NOMO-1 treated with dmso at 0.1 percent for 144 hours (cell line): Measurements from ENCODE around the gene TROAP.
"Not testable (repeated sequence)": the region's sequence is repeated elsewhere in the genome, so short reads cannot be mapped to it uniquely, and the experiment has no call there.

Experiments
- DNase-seq: peaks from one replicate; lab custom pipeline; 2025; ENCODE audit not compliant: unreplicated experiment; lab: John Stamatoyannopoulos, UW

The TROAP gene

DNA sequence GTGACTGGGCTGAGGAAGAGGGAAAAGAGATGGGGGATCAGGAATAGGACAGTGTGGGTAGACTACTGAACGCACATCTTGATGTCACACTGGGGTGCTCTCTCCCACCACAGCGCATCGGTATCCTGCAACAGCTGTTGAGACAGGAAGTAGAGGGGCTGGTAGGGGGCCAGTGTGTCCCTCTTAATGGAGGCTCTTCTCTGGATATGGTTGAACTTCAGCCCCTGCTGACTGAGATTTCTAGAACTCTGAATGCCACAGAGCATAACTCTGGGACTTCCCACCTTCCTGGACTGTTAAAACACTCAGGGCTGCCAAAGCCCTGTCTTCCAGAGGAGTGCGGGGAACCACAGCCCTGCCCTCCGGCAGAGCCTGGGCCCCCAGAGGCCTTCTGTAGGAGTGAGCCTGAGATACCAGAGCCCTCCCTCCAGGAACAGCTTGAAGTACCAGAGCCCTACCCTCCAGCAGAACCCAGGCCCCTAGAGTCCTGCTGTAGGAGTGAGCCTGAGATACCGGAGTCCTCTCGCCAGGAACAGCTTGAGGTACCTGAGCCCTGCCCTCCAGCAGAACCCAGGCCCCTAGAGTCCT lies 7.1 kb downstream of the TROAP start:
- no peak for DNase-seq

DNA sequence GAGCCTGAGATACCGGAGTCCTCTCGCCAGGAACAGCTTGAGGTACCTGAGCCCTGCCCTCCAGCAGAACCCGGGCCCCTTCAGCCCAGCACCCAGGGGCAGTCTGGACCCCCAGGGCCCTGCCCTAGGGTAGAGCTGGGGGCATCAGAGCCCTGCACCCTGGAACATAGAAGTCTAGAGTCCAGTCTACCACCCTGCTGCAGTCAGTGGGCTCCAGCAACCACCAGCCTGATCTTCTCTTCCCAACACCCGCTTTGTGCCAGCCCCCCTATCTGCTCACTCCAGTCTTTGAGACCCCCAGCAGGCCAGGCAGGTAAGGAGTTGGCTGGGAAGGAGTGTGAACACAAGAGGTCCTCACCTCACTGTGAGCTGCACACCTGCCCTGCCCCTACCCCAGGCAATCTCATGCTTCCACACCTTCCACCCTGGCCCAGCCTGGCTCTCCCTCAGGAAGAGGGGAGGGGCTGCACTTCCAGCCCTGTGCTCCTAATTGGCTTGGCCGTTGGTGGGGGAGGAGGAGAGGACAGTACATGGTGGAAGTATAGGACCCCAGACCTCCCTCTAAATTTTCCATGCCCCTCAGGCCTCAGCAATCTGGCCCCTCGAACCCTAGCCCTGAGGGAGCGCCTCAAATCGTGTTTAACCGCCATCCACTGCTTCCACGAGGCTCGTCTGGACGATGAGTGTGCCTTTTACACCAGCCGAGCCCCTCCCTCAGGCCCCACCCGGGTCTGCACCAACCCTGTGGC lies 7.8 kb downstream of the TROAP start:
- DNase-seq, result no peak

DNA sequence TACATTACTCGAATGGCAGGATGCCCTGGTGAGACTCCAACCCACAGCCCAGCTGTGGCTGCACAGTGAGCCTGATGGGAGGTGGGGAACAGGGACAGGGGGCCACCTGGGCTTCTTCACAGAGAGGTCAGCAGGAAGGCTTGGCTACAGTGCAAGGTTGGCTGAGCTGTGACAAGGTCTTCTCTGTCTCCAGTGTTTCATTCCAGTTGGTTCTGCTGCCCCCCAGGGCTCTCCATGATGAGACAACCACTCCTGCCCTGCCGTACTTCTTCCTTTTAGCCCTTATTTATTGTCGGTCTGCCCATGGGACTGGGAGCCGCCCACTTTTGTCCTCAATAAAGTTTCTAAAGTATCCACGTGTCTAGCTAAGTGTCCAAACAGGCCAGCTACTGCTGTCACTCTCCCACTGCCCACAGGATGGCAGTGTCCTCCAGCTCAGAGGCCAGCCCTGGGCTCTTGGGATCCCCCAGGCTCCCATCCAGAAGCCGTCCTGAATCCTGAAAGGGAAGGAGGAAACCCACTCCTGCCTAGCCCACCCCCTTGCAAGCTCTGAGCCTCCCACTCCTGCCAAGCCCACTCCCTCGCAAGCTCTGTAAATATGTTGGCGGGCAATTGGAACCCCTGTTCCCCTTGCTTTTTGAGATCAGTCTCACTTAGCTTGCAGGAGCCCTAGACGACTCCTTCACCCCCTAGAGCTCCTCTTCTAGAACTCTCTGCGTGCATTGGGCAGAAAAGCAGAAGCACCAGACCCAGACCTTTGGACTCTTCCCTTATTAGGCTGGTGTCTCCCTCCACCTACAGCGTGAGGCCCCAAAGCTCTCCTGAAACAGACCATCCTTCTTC lies 8.5 kb downstream of the TROAP start:
- peak; percentile 91 for DNase-seq

DNA sequence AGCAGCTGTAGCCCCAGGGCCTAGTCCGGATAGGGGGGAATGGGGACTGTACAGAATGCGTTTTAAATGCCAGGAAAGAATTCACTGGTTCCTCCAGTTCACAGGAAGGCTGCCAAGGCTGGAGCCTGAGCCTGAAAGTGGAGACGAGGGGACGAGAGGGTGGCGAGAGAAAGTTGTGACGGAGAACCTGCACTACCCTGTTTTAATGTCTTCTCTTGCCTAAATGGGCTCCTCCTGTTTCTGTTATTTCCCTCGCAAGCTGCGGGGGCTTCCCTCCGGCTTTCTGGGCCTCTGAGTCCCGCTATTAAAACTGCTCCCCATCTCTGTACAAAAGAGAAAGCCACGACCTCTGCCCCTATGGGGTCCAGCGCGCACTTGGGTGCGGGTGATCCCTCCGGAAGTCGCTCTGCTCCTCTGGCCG lies 9.4 kb downstream of the TROAP start:
- DNase-seq, result no peak

DNA sequence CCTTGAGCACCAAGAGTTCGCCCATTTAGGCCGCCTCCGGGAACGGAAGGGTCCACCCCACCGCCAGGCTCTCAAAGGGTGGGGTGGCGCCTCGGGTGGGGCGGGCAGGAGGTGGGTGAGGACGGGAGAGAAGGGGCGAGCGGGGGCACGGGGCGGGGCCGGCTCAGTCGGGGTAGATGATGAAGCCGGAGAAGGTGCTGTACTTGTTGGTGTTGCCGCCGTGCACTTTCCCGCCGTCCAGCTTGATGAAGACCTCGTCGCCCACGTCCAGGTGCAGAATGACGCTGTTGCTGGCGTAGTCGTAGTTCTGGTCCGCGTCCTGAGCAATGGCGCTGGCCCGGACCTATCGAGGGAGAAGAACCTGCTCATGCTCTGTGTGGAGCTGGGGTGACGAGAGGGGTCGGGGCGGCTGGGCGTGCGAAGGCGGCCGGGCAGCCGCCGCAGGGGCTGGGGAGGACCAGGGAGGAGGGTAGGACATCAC lies 9.9 kb downstream of the TROAP start:
- no peak for DNase-seq

DNA sequence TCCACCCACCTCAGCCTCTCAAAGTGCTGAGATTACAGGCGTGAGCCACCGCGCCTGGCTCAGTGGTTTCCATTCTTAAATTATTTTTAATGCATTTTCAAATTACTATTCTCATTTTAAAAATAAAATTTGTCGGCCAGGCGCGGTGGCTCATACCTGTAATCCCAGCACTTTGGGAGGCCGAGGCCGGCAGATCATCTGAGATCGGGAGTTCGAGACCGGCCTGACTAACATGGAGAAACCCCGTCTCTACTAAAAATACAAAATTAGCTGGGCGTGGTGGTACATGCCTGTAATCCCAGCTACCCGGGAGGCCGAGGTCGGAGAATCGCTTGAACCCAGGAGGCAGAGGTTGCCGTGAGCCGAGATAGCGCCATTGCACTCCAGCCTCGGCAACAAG lies 10.7 kb downstream of the TROAP start:
- DNase-seq, result not testable (repeated sequence)

DNA sequence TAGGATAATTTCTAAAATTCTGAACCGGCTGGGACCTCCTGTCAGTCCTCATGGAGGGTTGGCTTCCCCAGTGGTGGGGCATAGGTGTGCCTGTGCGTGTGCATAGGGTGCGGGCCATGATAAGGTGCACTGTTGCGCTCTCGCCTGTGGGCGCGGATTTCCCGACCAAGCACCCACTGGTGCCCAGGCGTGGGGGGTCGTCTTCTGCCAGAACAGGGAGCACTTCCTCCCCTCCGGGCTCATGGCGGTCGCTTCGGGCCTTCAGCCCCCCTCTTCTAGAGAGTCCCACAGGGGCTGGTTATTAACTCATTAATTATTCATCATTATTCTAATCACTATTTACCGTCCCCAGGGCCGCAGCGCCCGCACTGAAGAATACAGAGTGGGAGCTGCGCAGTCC lies 11.2 kb downstream of the TROAP start:
- no peak for DNase-seq

DNA sequence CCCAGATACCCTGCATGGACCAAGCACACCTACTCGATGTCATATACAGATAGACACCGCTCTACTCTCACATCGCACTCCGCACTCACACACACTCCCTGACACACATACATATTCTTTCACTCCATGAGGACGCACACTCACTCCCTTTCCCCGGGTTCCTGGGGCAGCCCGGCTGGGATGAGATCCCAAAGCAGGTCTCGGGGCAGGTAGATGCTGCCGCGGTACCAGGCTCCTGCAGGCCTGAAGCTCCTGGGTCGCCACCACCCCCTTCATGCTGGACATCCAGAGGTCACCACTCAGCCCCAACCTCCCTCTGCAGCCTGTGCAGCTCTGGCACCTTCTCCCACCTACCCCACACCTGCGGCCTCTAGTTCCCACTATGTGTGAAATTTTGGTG lies 11.6 kb downstream of the TROAP start:
- DNase-seq, result no peak

DNA sequence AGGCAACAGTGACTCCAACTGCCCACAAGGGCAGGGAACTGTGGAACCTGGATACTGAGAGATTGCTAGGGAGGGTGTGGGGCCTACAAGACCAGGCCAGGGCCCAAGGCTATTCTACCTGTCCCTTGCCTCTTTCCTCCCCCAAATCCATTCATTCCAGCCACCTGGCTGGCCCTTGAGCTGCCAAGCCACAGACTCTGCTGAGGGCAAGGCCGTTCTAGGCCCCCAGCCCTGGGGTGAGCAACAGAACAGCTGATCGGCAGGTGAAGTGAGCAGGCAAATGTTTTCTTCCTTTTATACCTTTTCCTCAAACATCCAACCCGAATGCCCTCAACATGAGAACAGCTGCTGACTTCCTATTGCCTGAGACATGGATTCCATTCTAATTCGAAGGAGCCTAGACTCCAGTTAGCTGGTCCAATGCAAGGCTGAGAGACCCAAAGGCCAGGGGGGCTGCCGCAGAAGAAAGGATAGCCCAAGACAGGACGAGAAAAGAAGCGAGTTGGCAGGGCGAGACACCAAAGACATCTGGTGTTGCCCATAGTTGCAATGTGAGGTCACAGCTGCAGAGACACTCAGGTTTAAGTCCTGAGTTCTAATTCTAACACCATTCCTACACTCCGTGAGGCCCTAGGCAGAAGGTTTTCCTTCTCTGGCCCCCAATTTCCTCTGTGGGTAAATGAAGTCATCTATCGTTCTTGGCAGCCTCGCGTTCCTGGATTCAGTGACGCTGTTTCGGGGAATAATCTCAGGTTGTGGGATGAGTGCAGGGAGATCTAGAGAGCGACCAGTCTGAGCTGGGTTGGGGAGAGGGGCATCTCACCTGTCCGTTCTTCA lies 12.3 kb downstream of the TROAP start:
- DNase-seq, result no peak

DNA sequence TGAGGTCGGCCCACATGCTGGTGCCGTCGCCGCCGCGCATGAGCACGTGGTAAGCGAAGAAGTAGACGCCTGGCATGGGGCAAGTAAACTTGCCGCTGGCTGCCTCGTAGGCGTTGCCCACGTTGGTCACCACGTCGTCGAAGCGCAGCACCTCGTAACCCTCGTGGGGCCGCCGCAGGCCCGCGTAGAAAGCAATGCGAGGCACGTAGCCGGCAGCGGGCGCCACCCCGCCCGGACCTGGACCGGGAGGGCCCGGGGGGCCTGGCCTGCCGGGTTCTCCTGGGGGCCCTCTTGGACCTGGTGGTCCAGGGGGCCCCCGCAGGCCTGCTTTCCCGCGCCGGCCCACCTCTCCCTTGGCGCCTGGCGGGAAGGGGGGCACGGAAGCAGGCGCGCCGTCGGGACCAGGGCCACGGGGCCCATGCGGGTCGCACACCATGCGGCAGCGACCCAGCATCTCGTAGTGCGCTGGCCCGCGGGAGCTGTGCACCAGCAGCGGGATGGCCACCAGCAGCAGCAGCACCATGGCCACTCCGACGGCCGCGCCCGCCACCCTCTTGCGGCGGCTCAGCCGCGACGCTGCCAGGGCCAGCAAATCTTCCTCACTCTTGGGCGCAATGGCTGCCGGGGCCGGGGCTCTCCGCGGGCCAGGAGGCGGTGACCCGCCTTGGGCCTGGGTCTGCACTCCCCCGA lies 13.0 kb downstream of the TROAP start:
- no peak for DNase-seq

DNA sequence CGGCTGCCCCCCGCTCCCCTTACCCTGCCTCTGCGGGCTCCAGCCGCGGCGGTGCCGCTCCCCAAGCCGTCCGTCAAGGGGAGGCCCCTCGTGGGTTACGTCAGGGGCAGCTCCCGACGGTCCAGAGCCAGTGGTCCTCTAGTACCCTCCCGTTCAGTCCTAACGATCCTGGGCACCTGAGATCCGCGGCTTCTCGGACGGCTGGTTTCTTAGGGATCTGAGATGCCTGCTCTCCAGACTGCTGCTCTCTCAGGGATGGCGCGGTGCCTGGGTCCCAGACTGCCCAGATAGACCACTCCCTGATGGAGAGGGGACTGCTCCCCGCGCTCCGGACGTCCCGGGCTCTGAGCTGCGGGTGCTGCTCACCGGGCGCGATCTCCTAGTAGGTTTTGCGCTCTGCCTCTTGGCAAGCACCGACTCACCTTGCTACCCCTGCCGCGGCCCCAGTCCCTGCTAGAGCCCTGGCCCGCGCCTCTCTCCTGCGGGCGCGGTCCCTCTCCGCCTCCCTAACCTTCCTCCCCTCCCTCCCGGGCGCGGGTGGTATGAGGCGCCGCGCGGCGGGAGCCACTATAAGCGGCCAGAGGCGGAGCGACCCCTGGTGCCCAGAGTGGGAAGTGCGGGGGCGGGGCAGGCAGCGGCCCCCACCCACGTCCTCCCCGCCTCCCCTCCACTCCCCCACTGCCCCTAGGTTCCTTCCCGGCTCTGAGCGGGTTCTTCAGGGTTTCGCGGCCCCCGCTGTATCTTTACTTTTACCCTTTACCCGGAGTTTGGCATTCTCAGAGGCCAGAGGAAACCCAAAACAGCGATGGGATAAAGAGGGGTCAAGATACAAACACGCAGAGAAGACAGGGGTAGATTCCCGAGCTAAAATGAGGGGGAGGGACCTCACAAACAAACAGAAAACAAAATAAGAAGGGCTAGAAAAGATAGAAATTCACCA lies 13.9 kb downstream of the TROAP start, which contains the start of gene C1QL4:
C1QL4 (minus strand) TSS at position 544 of the 940 bp plus-strand sequence. CDS start 711 bp downstream, outside the sequence.
- peak; percentile 85 for DNase-seq

DNA sequence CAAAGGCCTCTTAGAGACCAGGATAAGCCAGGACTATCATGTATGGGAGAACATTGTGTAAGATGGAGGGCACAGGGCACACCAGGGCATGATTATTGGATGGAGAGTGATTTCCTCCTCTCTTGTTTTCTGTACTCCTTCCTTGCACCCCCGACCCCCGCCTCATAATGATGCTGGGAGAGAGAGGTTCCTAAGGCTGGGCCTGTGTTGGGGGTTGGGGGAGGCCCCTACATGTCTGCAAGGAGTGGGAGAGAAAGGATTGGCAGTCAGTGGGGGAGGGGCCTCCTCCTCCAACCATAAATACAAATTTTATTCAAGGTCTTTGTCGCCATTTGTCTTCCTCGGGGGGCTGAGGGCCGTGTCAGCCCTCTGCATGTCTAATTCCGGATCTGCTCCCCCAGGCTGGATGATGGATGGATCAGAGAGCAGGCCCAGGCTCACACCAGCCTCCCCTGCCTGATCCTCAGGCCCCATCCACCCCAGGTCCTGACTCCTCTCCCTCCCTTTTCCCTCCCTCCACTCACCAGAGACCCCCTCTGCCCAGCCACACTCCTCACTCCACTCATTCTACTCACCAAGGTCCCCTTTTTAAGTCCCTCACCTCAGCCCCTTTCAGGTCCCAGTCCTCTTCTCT lies 15.9 kb downstream of the TROAP start:
- DNase-seq, result no peak

DNA sequence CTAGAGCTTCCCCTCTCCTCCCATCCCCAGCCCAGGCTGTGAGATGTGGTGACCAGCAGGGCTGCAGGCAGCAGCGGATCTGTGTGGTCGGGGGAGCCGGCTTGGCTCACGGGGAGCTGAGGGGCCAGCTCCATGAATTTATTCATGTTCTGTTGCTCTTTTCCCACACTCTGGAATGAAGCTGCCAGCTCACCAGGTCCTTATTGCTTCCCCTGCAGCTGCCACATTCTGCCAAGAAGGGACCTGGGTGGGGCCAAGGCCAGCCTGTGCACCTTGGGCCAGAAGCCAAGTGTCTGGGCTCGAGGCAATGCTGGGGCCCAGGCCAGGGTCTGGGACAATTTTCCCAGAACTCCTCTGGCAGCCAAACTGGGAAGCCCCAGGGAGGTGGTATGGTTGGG lies 16.4 kb downstream of the TROAP start:
- DNase-seq, result no peak

DNA sequence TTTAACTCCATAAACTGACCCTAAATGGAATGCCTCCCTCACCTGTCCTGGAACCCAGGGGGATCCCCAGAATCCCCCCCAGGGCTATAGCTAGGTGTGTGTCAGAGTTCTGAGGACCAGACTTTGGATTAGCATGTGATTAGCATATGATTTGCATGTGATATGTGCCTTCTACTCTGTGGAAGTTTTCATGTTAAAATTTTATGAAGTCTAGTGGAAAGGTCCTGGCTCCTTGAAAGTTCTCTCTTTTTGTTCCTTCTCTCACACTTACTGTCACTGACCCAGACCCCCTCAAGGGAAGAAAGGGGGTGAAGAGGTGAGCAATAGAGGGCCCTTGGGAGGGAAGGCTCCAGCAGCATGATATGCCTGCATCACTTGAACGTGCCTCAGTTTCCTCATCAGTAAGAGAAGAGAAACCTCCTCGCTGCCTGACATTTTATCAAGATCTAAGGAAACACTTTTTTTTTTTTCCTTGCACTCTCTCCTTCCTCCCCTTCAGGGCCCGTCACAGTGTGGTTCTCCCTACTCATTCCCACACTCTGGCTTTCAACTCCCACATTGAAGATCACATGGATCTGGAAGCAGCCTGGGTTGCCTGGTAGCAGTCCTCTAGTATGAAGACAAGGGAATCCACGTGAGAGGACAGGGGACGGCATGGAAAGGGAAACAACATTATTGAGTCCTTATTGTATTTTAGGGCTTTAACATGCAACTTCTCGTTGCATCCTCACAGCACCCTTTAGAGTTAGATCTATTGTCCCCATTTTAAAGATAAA lies 17.2 kb downstream of the TROAP start:
- DNase-seq, result no peak

DNA sequence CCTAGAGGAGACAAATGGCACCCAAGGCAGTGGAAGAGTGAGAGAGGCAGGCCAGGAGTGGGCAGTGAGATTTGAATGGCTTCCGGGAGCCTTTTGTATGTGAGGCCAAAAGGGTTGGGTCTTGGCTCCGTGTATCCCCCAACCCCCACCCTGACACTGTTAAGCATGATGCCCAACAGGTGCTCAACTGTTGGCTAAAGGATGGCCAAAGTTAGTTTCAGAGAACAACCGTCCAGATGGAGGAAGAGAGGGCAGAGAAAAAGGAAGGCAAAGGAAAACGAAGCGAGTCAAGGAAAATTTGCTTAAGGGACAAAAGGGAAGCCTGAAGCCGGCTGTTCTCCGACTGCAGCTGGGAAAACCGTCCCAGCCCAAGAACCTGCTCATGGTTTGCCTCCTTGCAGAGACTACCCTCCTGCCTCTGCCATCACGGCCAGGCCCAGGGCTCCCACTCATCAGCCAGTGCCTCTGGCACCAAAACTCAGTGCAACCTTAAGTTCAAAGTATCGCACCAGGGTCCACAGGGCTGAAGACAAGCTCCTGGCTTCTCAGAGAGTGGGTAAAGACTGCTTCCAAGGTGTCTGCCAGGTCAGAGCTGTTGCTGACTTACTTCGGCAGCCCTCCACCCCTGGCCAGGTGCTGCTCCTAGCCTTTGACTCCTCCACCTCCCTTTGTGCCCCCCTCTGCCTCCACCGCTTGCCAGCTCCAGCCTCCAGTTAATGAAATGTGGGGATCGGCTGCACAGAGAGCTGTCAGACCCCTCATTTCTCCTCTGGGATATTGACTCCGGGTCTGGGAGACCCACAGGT lies 18.1 kb downstream of the TROAP start:
- no peak for DNase-seq

DNA sequence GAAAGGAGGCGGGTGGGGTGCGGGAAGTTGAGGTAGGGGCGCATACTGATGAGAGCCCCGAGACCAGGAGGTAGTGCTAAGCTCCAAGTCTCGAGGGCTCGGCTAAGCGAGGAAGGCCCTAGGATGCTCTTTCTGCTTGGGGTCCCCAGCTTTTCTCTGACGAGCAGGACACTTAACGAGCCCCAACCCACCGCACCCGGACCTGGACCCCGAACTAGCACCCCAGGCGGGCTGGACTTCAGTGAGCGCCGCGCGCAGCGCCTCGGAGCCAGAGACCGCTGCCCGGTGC lies 18.7 kb downstream of the TROAP start:
- DNase-seq, result no peak
